Measurements from ENCODE around the gene INPP4B. TPM values are rescaled to one million over a fixed set of nuclear protein-coding genes. Genes with fewer than 3 reads are reported as not detected.

The INPP4B gene
- total and polyA plus RNA-seq, 7 donors, result 1.5 to 16.8 (median 9.5) TPM

DNA sequence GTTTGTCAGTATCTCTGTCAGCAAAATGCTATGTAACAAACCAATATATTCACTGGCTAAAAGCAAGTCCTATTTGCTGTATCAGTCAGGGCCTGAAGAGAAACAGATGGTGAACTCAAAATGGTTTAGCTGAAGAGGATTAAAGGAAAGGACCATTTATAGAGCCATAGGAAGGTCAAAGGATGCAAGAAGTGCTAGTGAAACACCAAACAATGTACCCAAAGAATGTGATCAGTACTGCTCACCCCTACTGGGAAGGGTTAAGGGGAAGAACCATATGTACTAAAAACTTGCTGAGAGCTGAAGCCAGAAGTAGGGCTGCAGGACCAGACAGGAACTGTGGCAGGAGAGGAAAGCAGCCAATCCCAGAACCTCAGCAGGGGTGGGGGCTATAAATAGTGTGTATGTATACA is 479.3 kb downstream of the INPP4B start:
- DNase-seq (no peak), ATAC-seq (no peak)
- H3K27me3 ChIP-seq (ENCODE audit: insufficient read depth in 3 of 3, low read length in 2 of 3), result no peaks in the 10 kb centered on the region
- peaks cover 4% of the 10 kb centered on the region for H3K4me1 ChIP-seq
- no peak overlapping the region for H3K4me3 ChIP-seq
- peaks cover 8% of the 10 kb centered on the region for H3K9me3 ChIP-seq
- intact Hi-C loops (cut with DNase I), result no loop called here
- H3K36me3 ChIP-seq (ENCODE audit: insufficient read depth in 1 of 2, low read depth in 1 of 2), result no peaks in the 10 kb centered on the region
- TF ChIP-seq, protein P1, sequence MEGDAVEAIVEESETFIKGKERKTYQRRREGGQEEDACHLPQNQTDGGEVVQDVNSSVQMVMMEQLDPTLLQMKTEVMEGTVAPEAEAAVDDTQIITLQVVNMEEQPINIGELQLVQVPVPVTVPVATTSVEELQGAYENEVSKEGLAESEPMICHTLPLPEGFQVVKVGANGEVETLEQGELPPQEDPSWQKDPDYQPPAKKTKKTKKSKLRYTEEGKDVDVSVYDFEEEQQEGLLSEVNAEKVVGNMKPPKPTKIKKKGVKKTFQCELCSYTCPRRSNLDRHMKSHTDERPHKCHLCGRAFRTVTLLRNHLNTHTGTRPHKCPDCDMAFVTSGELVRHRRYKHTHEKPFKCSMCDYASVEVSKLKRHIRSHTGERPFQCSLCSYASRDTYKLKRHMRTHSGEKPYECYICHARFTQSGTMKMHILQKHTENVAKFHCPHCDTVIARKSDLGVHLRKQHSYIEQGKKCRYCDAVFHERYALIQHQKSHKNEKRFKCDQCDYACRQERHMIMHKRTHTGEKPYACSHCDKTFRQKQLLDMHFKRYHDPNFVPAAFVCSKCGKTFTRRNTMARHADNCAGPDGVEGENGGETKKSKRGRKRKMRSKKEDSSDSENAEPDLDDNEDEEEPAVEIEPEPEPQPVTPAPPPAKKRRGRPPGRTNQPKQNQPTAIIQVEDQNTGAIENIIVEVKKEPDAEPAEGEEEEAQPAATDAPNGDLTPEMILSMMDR (IDR thresholded peaks at IDR 0.05), result no peak
- no peak overlapping the region for H3K27ac ChIP-seq

DNA sequence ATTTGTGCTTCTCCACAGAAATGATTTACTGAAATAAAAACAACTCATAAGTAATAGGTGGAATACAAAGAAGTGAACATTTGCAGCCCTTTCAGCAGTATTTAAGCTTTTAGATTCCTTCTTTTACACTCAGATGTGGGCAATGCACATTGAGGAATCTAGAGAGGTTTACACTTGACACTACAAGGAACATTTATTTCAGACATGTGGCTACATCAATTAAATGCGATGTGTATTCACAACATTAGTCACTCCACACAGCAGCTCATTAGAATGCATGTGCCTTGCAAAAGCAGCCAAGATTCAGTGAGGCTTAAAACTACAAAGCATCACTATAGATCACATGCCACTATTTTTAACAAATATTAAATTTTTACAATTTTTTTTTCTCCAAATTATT is 480.7 kb downstream of the INPP4B start:
- ATAC-seq (no peak), DNase-seq (no peak)
- peaks cover 4% of the 10 kb centered on the region for H3K4me1 ChIP-seq
- H3K27me3 ChIP-seq (ENCODE audit: insufficient read depth in 3 of 3, low read length in 2 of 3), result no peaks in the 10 kb centered on the region
- TF ChIP-seq, protein P1 (IDR thresholded peaks at IDR 0.05), result no peak
- no peaks in the 10 kb centered on the region for H3K36me3 ChIP-seq (ENCODE audit: insufficient read depth in 1 of 2, low read depth in 1 of 2)
- no peaks in the 10 kb centered on the region for H3K9me3 ChIP-seq
- intact Hi-C loops (cut with DNase I), result no loop called here
- 73 to 77% (median 75%) methylated on average over 1 of the region's 1 CpG for WGBS, 3 donors
- no peak overlapping the region for H3K4me3 ChIP-seq
- no peak overlapping the region for H3K27ac ChIP-seq

- 39 to 48% (median 42%) methylated on average over 1 of the region's 1 CpG for WGBS, 3 donors
- DNase-seq (no peak), ATAC-seq (no peak)
- Histone ChIP-seq H3K36me3 (ENCODE audit: insufficient read depth in 1 of 2, low read depth in 1 of 2) (no peaks in the 10 kb centered on the region), H3K9me3 (no peaks in the 10 kb centered on the region), H3K27ac (no peak overlapping the region), H3K4me1 (peaks cover 4% of the 10 kb centered on the region), H3K27me3 (ENCODE audit: insufficient read depth in 3 of 3, low read length in 2 of 3) (no peaks in the 10 kb centered on the region), H3K4me3 (no peak overlapping the region)
- intact Hi-C loops (cut with DNase I), result no loop called here
- TF ChIP-seq, protein P1 (IDR thresholded peaks at IDR 0.05), result no peak
These were observed 482.4 kb downstream of the INPP4B start for GRCh38 chr4:142363686-142364085.

- Histone ChIP-seq H3K27me3 (ENCODE audit: insufficient read depth in 3 of 3, low read length in 2 of 3) (no peaks in the 10 kb centered on the region), H3K4me1 (no peaks in the 10 kb centered on the region), H3K4me3 (no peak overlapping the region), H3K27ac (no peak overlapping the region), H3K36me3 (ENCODE audit: insufficient read depth in 1 of 2, low read depth in 1 of 2) (no peaks in the 10 kb centered on the region), H3K9me3 (no peaks in the 10 kb centered on the region)
- DNase-seq, result no peak
- ATAC-seq, result no peak
- TF ChIP-seq, protein P1 (IDR thresholded peaks at IDR 0.05), result no peak
- WGBS, 3 donors, result 86 to 93% (median 87%) methylated on average over 2 of the region's 2 CpGs
- intact Hi-C loops (cut with DNase I), result no loop called here
These were observed 484.1 kb downstream of the INPP4B start for GRCh38 chr4:142361981-142362380.

DNA sequence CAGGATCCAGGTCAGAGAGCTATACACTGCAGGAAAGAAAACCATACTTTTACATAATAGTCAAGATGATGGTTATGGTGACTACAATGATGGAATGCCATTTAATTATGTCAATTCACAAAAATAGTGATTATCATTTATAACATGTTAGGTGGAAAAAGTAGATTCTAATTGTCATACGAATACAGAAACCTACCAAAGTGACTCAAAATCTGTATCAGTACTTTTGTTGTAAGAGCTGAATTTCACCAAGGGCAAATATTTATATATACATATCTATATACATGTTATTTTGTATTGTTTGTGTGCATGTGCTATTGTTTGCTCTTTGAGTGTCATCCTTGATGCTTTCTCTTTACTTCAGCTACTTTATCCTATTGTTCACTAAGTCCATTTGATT is 485.4 kb downstream of the INPP4B start:
- TF ChIP-seq, protein P1 (IDR thresholded peaks at IDR 0.05), result no peak
- intact Hi-C loops (cut with DNase I), result no loop called here
- no peaks in the 10 kb centered on the region for H3K27me3 ChIP-seq (ENCODE audit: insufficient read depth in 3 of 3, low read length in 2 of 3)
- DNase-seq, result no peak
- no peaks in the 10 kb centered on the region for H3K4me1 ChIP-seq
- WGBS, 3 donors, result 94 to 96% (median 95%) methylated on average over 1 of the region's 1 CpG
- H3K4me3 ChIP-seq, result no peak overlapping the region
- H3K36me3 ChIP-seq (ENCODE audit: insufficient read depth in 1 of 2, low read depth in 1 of 2), result no peaks in the 10 kb centered on the region
- no peak overlapping the region for H3K27ac ChIP-seq
- no peaks in the 10 kb centered on the region for H3K9me3 ChIP-seq
- no peak for ATAC-seq

Measured in psoas muscle (tissue), 8 donors.